ENCODE measurements around the gene ARSB. TPM values are rescaled to one million over a fixed set of nuclear protein-coding genes. Genes with fewer than 3 reads are reported as not detected.

ARSB gene
- total RNA-seq, 1 experiment from 2014 or later = 18.1 TPM

- CTCF ChIA-PET = no interaction called here
- in situ Hi-C loops (cut with HindIII; ENCODE audit: low pct_unique_long_range_greater_than_20kb, low sequenced_read_pairs) = no loop called here
Measured at GRCh38 chr5:79005936-79006631, 21.0 kb upstream of the ARSB start.

GRCh38 chr5:79005151-79005550 lies 20.0 kb upstream of the ARSB start:
- ChIA-PET POLR2A (no interaction called here), CTCF (no interaction called here)
- Histone ChIP-seq H3K4me3 (ENCODE audit: low read depth in 2 of 2, low read length in 2 of 2) (no peak overlapping the region), H3K27ac (ENCODE audit: low read length) (no peak overlapping the region), H3K27me3 (ENCODE audit: control insufficient read depth, insufficient read depth, low read length) (peaks cover 39% of the 10 kb centered on the region), H3K4me1 (ENCODE audit: control insufficient read depth, insufficient read depth, low read length) (no peaks in the 10 kb centered on the region), H3K36me3 (ENCODE audit: control insufficient read depth, insufficient read depth, low read length) (no peaks in the 10 kb centered on the region), H3K9me3 (ENCODE audit: control insufficient read depth, insufficient read depth, low read depth, low read length) (no peaks in the 10 kb centered on the region)
- no peak for DNase-seq (ENCODE audit: low read depth, low spot score)
- intact Hi-C loops (cut with micrococcal nuclease; ENCODE audit: unreplicated experiment) (no loop called here), in situ Hi-C loops (cut with HindIII; ENCODE audit: low pct_unique_long_range_greater_than_20kb, low sequenced_read_pairs) (no loop called here)
- no peak for ATAC-seq
- TF ChIP-seq CTCF (IDR thresholded peaks at IDR 0.05) = no peak
- TF ChIP-seq POLR2AphosphoS5 (IDR thresholded peaks at IDR 0.05; ENCODE audit: low read depth, low read length) = no peak
- TF ChIP-seq SIN3A (IDR thresholded peaks at IDR 0.05; ENCODE audit: borderline replicate concordance, insufficient read depth, low read depth, low read length) = no peak
- no peak for TF ChIP-seq REST (IDR thresholded peaks at IDR 0.05; ENCODE audit: insufficient read depth in 1 of 2, low read depth in 2 of 2, low read length in 1 of 2)
- no peak for TF ChIP-seq TCF7L2 (IDR thresholded peaks at IDR 0.05; ENCODE audit: low read depth, low read length)
- no TSS peak for BruUV-seq (replicated peaks)

More at GRCh38 chr5:79005936-79006631, 21.0 kb upstream of the ARSB start:
- POLR2A ChIA-PET = no interaction called here
- no peaks in the 10 kb centered on the region for H3K4me1 ChIP-seq (ENCODE audit: control insufficient read depth, insufficient read depth, low read length)
- no peak overlapping the region for H3K27ac ChIP-seq (ENCODE audit: low read length)
- no peaks in the 10 kb centered on the region for H3K9me3 ChIP-seq (ENCODE audit: control insufficient read depth, insufficient read depth, low read depth, low read length)
- intact Hi-C loops (cut with micrococcal nuclease; ENCODE audit: unreplicated experiment) = no loop called here
- no peaks in the 10 kb centered on the region for H3K36me3 ChIP-seq (ENCODE audit: control insufficient read depth, insufficient read depth, low read length)
- H3K27me3 ChIP-seq (ENCODE audit: control insufficient read depth, insufficient read depth, low read length) = peaks cover 36% of the 10 kb centered on the region
- no peak for ATAC-seq
- TF ChIP-seq TCF7L2 (IDR thresholded peaks at IDR 0.05; ENCODE audit: low read depth, low read length) (no peak), REST (IDR thresholded peaks at IDR 0.05; ENCODE audit: insufficient read depth in 1 of 2, low read depth in 2 of 2, low read length in 1 of 2) (no peak), SIN3A (IDR thresholded peaks at IDR 0.05; ENCODE audit: borderline replicate concordance, insufficient read depth, low read depth, low read length) (no peak), POLR2AphosphoS5 (IDR thresholded peaks at IDR 0.05; ENCODE audit: low read depth, low read length) (no peak), CTCF (IDR thresholded peaks at IDR 0.05) (no peak)
- no peak overlapping the region for H3K4me3 ChIP-seq (ENCODE audit: low read depth in 2 of 2, low read length in 2 of 2)
- BruUV-seq (replicated peaks) = no TSS peak
- no peak for DNase-seq (ENCODE audit: low read depth, low spot score)
